ENCODE results near the gene BSND. TPM values are rescaled to one million over a fixed set of nuclear protein-coding genes. Genes with fewer than 3 reads are reported as not detected.
"Not testable (repeated sequence)": the region's sequence is repeated elsewhere in the genome, so short reads cannot be mapped to it uniquely, and the experiment has no call there.

BSND gene
- not detected in 2 replicates for total RNA-seq (2014; rRNA removed; shearing (Covaris generic))

DNA sequence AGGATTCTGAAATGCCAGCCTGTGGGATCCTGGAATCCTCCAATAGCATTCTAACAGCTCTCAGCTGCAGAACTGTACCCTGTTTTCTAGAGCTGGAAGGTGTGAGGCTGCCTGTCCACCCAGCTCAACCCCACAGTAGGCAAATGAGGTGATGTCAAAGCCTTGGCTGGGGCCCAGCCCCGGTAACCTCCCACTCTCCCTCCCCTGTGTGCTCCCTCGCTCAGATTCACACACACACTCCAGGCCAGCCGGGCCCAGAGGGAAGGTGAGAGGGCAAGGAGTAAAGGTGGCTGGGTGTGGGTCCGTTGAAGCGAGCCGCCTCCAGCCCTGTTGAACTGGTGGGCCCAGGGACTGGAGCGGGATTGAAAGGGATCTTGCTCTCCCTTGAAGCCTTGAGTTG is at the start of gene BSND:
Gene BSND, plus strand, starts transcription at position 257 of the 400 bp plus-strand sequence. CDS start 254 bp downstream, outside the sequence.
- Histone ChIP-seq H3K36me3 (no peaks in the 10 kb centered on the region), H3K27me3 (peaks cover 27% of the 10 kb centered on the region; the same call in 1 of the 2 replicates), H3K9me3 (replicated peaks) (no peaks in the 10 kb centered on the region), H3K4me3 (no peak within 1 kb of the TSS), H3K4me1 (no peaks in the 10 kb centered on the region), H3K27ac (no peak within 1 kb of the TSS)
- DNase-seq, result no peak

DNA sequence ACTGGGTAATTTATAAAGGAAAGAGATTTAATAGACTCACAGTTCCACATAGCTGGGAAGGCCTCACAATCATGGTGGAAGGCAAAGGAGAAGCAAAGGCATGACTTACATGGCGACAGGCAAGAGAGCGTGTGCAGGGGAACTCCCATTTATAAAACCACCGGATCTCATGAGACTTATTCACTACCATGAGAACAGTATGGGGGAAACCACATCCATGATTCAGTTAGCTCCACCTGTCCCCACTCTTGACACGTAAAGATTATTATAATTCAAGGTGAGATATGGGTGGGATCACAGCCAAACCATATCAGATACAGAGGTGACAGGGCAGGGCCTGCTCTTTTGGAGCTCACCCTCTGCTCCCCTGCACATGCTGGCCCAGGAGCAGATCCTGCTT is 49.7 kb upstream of the BSND start:
- H3K4me3 ChIP-seq, result no peak overlapping the region
- no peaks in the 10 kb centered on the region for H3K27me3 ChIP-seq
- peaks cover 21% of the 10 kb centered on the region for H3K4me1 ChIP-seq
- DNase-seq, result peak in 1 of 2 experiments; percentile 31
- peak overlapping the region; percentile 31 for H3K27ac ChIP-seq
- no peaks in the 10 kb centered on the region for H3K36me3 ChIP-seq
- H3K9me3 ChIP-seq (replicated peaks), result no peaks in the 10 kb centered on the region

DNA sequence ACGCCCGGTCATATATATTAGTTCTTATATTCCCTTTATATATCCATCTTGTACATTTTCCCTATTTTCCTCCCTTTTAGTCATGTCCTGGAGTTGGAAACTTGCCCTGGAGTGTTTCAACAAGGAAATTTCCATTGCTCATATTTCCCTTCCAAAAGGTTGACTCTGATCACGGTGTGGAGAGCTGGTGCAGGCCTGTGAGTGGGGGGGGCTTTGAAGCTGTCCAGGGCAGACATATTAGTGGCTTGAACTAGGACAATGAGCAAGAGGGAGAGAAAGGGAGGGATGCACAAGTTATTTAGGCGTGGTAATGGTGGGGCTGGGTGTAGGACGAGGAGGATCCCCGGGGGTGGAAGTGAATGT is 48.7 kb upstream of the BSND start:
- no peak for DNase-seq
- no peaks in the 10 kb centered on the region for H3K9me3 ChIP-seq (replicated peaks)
- H3K36me3 ChIP-seq, result no peaks in the 10 kb centered on the region
- H3K4me3 ChIP-seq, result peak overlapping the region; percentile 51
- H3K4me1 ChIP-seq, result peaks cover 21% of the 10 kb centered on the region
- H3K27ac ChIP-seq, result peak overlapping the region; percentile 72
- H3K27me3 ChIP-seq, result no peaks in the 10 kb centered on the region

DNA sequence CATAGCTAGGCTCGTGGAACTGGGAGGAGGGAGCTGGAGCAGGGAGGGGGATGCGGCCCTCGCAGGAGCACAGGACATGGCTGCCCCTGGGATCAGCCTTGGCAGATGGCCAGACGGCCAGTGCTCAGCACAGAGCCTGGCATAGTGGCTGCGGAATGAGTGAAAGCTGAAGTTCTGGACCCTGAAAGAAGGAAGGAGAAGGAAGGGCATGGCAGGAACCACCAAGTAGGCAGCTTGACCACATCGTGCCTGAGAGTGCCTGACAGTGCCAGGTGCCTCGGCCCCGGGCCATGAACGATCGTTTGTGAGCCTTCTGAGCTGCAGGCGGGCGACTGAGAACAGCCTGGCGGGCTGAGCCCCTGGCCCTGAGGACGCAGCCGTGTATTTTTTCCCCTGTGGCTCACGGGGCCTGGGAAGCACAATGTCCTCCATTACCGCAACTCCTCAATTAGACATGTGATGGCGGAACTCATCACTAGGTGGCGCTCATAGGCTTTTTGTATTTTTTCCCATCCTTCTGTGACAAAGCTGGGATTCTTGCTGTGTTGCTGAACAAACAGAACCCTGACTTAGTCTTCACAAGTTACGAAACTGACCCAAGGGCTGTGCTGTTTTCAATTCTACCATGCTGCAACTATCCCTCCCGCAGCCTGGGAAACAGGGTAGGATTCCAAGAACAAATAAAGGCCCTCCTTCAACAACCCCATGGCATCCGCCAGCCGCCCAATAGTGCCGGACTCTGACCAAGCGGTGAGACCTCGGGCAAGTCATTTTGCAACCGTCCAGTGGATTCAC is 48.2 kb upstream of the BSND start:
- Histone ChIP-seq H3K27me3 (no peaks in the 10 kb centered on the region), H3K27ac (peak overlapping the region; percentile 72), H3K9me3 (replicated peaks) (no peaks in the 10 kb centered on the region), H3K36me3 (no peaks in the 10 kb centered on the region), H3K4me3 (peak overlapping the region; percentile 51), H3K4me1 (peaks cover 21% of the 10 kb centered on the region)
- DNase-seq, result peak; percentile 82 to 96

DNA sequence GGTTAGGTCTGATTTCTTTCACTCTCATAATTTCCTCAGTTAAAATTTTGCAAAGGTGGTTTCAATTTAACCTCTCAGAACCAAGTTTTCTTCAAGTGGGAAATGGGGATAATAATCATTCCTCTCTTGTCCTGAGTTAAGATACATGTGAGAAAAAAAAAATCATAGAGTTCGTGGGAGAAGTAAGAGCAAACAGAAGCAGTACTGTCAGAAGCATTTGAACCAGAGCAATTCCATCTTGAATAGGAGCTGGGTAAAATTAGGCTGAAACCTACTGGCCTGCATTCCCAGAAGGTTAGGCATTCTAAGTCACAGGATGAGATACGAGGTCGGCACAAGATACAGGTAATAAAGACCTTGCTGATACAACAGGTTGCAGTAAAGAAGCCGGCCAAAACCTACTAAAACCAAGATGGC is 46.9 kb upstream of the BSND start:
- no peak for DNase-seq
- H3K4me1 ChIP-seq, result peaks cover 21% of the 10 kb centered on the region
- no peaks in the 10 kb centered on the region for H3K36me3 ChIP-seq
- no peaks in the 10 kb centered on the region for H3K9me3 ChIP-seq (replicated peaks)
- H3K27me3 ChIP-seq, result no peaks in the 10 kb centered on the region
- no peak overlapping the region for H3K4me3 ChIP-seq
- no peak overlapping the region for H3K27ac ChIP-seq

DNA sequence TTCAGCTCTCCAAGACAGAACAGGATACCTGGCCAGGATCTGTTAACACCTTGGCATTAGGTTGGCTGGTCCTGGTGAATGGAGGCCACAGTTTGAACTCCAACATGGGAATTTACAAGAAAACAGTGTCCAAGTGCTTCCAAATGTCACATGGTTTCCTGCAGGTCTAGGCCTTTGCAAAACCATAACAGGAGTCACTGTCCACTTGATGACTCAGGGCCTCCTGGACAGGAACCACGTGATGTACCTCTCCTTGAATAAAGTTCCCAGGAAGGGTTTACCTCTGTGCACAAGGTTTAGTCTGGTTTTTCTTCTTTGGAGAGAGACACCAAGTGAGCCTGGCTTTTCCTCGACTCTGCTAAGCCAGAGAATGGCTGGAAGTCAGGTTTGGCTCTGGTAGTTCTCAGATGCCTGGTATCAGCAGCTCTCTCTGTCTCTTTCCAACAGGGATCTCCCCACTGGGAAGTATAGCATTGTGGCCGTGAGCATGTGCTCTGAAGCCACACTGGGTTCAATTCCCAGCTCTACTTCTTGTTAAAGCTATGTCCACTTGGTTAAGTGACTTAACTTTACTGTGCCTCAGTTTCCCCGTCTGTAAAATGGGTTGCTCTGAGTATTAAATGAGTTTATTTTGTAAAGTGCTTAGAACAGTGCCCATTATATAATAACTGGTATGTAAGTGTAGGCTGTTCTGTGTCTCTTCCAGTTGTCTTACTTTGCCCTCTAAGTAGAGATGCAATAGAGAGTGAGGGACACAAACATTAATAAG is 45.6 kb upstream of the BSND start:
- Histone ChIP-seq H3K36me3 (no peaks in the 10 kb centered on the region), H3K4me1 (peaks cover 20% of the 10 kb centered on the region), H3K27ac (no peak overlapping the region), H3K4me3 (no peak overlapping the region), H3K27me3 (no peaks in the 10 kb centered on the region), H3K9me3 (replicated peaks) (peaks cover 5% of the 10 kb centered on the region)
- no peak for DNase-seq

DNA sequence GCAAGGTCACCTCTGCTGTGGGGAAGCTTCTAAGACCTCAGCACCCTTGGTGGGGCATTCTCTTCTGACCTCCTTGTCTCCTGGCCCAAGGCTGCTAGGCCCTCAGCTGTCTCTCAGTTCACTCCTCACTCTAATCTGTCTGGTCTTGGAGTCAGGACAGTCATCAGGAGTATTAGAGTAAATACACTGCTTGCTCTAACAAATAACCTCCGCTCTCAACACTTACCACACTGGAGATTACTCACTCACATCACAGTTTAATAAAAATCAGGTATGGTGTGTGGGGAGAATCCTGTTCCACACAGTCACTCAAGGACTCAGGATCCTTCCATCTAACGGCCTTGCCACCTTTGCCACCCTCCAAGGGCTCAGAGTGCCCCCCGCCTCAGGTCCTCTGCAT is 44.9 kb upstream of the BSND start:
- Histone ChIP-seq H3K4me1 (peaks cover 16% of the 10 kb centered on the region), H3K27me3 (no peaks in the 10 kb centered on the region), H3K4me3 (no peak overlapping the region), H3K27ac (no peak overlapping the region), H3K36me3 (no peaks in the 10 kb centered on the region), H3K9me3 (replicated peaks) (peaks cover 10% of the 10 kb centered on the region)
- no peak for DNase-seq

DNA sequence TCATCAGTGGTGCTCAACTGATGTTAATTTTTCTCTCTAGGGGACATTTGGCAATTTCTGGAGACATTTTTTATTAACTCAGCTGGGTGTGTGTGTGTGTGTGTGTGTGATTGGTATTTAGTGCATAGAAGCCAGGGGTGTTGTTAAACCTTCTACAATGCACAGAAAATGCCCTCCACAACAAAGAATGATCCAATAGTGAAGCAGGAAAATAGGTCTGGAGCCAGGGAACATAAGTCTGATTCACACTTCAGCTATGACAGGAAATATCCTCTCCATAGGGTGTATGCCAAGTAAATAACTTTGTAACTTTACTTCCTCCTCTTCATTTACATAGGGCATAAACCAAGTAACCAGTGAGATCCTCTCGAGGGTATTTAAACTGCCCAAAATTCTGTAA is 43.4 kb upstream of the BSND start:
- no peaks in the 10 kb centered on the region for H3K27me3 ChIP-seq
- no peak overlapping the region for H3K4me3 ChIP-seq
- H3K36me3 ChIP-seq, result no peaks in the 10 kb centered on the region
- DNase-seq, result no peak
- H3K9me3 ChIP-seq (replicated peaks), result peaks cover 10% of the 10 kb centered on the region
- peaks cover 6% of the 10 kb centered on the region for H3K4me1 ChIP-seq
- no peak overlapping the region for H3K27ac ChIP-seq

DNA sequence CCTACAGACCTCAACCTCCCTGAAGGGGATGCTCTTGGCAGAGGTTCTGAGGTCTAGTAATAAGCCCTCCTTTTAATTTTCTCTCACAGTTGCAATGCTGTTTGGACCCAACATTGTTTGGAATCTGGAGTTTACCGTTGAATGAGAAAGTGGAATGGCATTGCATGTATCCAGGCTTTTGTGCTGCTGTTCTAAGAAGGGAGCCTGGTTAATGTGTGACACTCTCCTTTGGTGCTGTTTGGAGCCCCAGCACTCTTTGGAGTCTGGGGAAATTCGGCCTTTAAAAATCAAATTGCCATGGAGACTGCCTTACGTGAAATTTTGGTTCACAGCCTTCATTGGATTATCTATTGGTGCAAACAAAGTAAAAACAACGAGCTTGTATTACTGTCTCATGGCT is 42.0 kb upstream of the BSND start:
- peaks cover 13% of the 10 kb centered on the region for H3K4me1 ChIP-seq

DNA sequence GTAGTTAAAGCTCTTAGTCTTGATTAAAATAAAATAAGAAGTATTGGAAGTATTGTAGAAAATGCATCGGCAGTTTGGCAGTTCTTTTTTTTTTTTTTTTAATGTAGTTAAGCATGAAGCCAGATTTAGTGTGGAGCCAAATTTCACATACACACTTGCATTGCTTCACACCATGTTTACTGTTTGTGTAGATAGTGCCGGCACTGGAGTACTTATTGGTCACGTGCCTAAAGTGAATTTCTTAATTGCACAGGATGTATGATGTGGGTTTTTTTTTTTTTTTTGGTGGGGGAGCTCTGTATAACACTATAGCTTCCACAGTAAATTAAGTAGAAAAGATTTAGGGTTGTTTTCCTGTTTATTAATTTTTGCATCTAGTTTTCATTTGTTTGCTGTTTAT is 39.5 kb upstream of the BSND start:
- H3K9me3 ChIP-seq (replicated peaks), result peaks cover 10% of the 10 kb centered on the region
- H3K27me3 ChIP-seq, result no peaks in the 10 kb centered on the region
- H3K4me1 ChIP-seq, result peaks cover 22% of the 10 kb centered on the region
- no peak for DNase-seq
- H3K36me3 ChIP-seq, result no peaks in the 10 kb centered on the region
- H3K27ac ChIP-seq, result no peak overlapping the region
- H3K4me3 ChIP-seq, result no peak overlapping the region

More for the DNA sequence above, 42.0 kb upstream of the BSND start:
- no peak overlapping the region for H3K27ac ChIP-seq
- DNase-seq, result no peak
- H3K4me3 ChIP-seq, result no peak overlapping the region
- H3K27me3 ChIP-seq, result no peaks in the 10 kb centered on the region
- peaks cover 10% of the 10 kb centered on the region for H3K9me3 ChIP-seq (replicated peaks)
- H3K36me3 ChIP-seq, result no peaks in the 10 kb centered on the region

DNA sequence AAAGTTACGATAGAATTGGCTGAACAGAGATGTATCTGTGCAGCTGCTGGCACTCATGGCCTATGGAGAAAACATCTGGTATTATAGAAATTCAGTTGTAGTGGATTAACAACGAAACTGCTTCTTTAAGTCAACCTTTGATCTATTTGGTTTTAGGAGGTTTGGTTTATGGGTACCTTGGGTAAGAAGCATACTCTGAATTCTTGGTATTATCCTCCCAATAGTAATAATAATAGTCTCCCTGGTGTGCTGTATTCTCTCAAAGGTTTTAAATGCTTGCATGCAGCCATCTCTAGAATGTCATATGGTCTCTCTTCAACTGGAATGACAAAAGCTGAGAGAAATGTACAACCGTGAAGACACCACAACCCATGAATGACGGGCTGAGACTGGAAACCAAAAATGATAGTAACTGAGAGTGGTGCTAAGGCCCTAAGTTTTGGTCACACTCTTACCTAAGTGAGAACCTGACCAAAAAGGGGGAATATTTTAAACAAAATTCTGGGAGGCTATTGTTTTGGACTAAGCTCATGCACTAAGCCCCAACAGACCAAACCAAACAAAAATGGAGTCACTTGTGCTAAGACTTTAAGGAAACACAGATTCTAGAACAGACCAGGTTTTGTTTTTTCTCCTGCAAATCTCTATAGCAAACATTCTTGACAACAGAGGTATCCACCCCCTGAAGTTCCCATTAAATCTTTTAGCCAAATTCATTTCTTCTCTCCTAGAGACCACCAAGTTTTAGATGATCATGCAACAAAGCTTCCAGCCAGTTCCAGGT is 35.9 kb upstream of the BSND start:
- Histone ChIP-seq H3K27ac (peak overlapping the region; percentile 59), H3K9me3 (replicated peaks) (peaks cover 8% of the 10 kb centered on the region), H3K4me3 (no peak overlapping the region), H3K4me1 (peaks cover 30% of the 10 kb centered on the region), H3K36me3 (no peaks in the 10 kb centered on the region), H3K27me3 (no peaks in the 10 kb centered on the region)
- DNase-seq, result no peak

DNA sequence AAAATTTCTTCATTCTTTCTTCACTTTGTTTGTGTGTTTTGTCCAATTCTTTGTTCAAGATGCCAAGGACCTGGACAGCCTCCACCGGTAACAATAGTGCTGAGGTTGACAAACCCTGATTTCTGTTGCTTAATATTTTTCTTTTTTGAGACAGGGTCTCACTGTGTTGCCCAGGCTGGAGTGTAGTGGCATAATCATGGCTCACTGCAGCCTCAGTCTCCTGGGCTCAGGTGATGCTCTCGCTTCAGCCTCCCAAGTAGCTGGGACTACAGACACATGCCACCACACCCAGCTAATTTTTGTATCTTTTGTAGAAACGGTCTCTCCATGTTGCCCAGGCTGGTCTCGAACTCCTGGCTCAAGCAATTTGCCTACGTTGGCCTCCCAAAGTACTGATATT is 34.9 kb upstream of the BSND start:
- H3K4me3 ChIP-seq; DNase-seq; H3K27me3 ChIP-seq; H3K27ac ChIP-seq; H3K9me3 ChIP-seq (replicated peaks); H3K36me3 ChIP-seq: not testable (repeated sequence)
- peaks cover 30% of the 10 kb centered on the region for H3K4me1 ChIP-seq

DNA sequence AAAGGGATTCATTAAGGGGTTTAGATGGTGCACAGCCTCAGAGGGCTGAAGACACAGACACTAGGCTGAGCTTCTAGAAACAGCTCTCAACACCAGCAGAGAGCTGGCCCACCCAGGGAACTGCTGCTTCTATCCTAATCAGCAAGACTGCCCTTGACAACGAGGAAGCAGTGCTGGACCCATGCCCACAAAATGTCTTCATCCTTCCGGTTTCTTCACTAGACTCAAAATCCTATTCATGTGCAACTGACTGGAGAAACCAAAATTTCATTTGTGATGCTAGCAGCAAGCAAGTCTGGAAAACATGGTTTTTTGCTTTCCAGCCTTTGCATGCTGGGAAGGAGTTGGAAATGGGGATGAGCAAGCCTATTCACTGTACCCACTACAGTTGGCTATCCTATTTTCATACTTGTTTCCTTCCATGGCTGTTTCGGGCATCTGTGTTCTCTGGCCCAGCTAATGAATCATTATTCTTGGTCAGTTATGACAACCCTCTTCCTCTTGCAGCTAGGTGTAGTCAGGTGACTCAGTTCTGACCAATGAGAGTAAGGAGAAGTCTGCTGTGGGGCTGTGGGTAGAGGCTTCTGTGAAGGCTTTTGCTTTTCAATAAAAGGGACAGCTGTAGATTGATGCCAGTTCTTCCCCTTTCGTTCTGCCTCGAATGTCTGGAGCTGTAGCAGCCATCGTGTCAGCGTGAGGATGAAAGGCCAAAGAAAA is 33.0 kb upstream of the BSND start:
- Histone ChIP-seq H3K4me1 (peaks cover 27% of the 10 kb centered on the region), H3K4me3 (no peak overlapping the region), H3K36me3 (no peaks in the 10 kb centered on the region), H3K27me3 (no peaks in the 10 kb centered on the region), H3K9me3 (replicated peaks) (no peaks in the 10 kb centered on the region), H3K27ac (no peak overlapping the region)
- DNase-seq, result peak in 1 of 2 experiments; percentile 59

DNA sequence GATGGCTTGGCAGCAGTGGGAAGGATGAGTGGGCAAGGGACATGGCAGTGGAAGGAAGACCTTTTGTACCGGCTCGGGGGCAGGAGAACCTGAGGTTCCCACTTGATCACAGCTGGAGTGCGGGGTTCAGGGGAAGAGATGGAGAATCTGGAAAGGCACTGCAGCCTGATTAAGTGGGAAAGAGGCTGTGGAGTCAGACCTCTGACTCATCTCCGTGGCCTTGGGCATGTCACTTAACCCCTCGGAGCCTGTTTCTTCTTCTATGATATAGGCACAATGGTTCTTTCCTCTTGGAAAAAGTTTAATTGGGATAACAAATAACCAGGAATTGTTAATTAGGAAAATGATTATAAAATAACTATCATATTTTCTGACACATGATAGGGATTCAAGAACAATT is 31.4 kb upstream of the BSND start:
- H3K9me3 ChIP-seq (replicated peaks), result no peaks in the 10 kb centered on the region
- no peaks in the 10 kb centered on the region for H3K36me3 ChIP-seq
- DNase-seq, result no peak
- H3K4me1 ChIP-seq, result peaks cover 18% of the 10 kb centered on the region
- H3K4me3 ChIP-seq, result no peak overlapping the region
- H3K27me3 ChIP-seq, result no peaks in the 10 kb centered on the region
- H3K27ac ChIP-seq, result no peak overlapping the region
